Left lung (tissue), 10 donors: Measurements from ENCODE around the gene IL10. TPM values are rescaled to one million over a fixed set of nuclear protein-coding genes. Genes with fewer than 3 reads are reported as not detected.

Source experiments
- ATAC-seq: fragments of 200-7000 bp; cut with Tn5 transposase; one replicate; pipeline ENCODE4 v1.9.1; 2020; ENCODE audit warnings: moderate library complexity
- DNase-seq, 4 donors: peaks; one replicate each; pipeline ENCODE4 v3.0.0-alpha.2; 2013 to 2020
- H3K27ac ChIP-seq, 2 donors: fragments of 200-600 bp; sonication (generic) in 1 of 2; one replicate each; pipeline versions ENCODE4 v1.5.0 to v1.8.0; 2020 to 2021
- H3K27me3 ChIP-seq, 2 donors: fragments of 200-600 bp; sonication (generic) in 1 of 2; one replicate each; pipeline versions ENCODE4 v1.5.0 to v1.8.0; 2020 to 2021
- H3K36me3 ChIP-seq, 2 donors: fragments of 200-600 bp; sonication (generic) in 1 of 2; one replicate each; pipeline versions ENCODE4 v1.5.0 to v1.8.0; 2020 to 2021
- H3K4me1 ChIP-seq, 2 donors: fragments of 200-600 bp; one replicate each; pipeline ENCODE4 v1.8.0; 2021
- H3K4me3 ChIP-seq, 2 donors: fragments of 200-600 bp; sonication (generic) in 1 of 2; one replicate each; pipeline versions ENCODE4 v1.5.0 to v1.8.0; 2020 to 2021; ENCODE audit warnings: mild to moderate bottlenecking in 1 of 2
- H3K9me3 ChIP-seq, 2 donors: fragments of 200-600 bp; sonication (generic) in 1 of 2; one replicate each; pipeline versions ENCODE4 v1.5.0 to v1.8.0; 2020 to 2021
- CTCF ChIP-seq, 2 donors: fragments of 200-600 bp; sonication (generic) in 1 of 2; IDR thresholded peaks; one replicate each; pipeline versions ENCODE4 v1.5.0 to v1.8.0; 2021; ENCODE audit warnings: antibody characterized with exemption in 2 of 2
- intact Hi-C, 2 donors: fragments of 100-400 bp; cut with DNase I; formaldehyde crosslinking; loops; one replicate each; pipeline versions ENCODE4 v1.11.2 to v1.14.2; 2022
- polyA plus RNA-seq, 6 donors: library from polyadenylated mRNA; unstranded; fragments of 120-200 nt; gene quantifications; one replicate each; pipeline ENCODE4 v1.2.1, GENCODE V29; 2013; ENCODE audit not compliant: insufficient read length in 6 of 6
- total RNA-seq, 2 donors: library from RNA; stranded (reverse); fragmentation: NEBNext Ultra II Directional; extraction: Animal tissue kit (Norgen Biotek cat#: 25700); gene quantifications; one replicate each; pipeline ENCODE4 v1.2.1, GENCODE V29; 2021
- donor health status: DM: no; HTN: yes; CAD: no.
- donor health status: DM: no; HTN: no; CAD: no.

The IL10 gene
- total and polyA plus RNA-seq, 8 donors, result 0.24 to 6.2 (median 0.59) TPM

- no peak for TF ChIP-seq CTCF (IDR thresholded peaks at IDR 0.05)
- H3K4me1 ChIP-seq, result no peaks in the 10 kb centered on the region
- intact Hi-C loops, result no loop called here
- ATAC-seq (no peak), DNase-seq (no peak)
- no peaks in the 10 kb centered on the region for H3K27me3 ChIP-seq
- no peaks in the 10 kb centered on the region for H3K36me3 ChIP-seq
- H3K4me3 ChIP-seq, result no peak overlapping the region
- H3K9me3 ChIP-seq, result no peaks in the 10 kb centered on the region
- no peak overlapping the region for H3K27ac ChIP-seq
Measured at GRCh38 chr1:206787891-206788290, 15.6 kb upstream of the IL10 start.

- H3K27ac ChIP-seq, result no peak overlapping the region
- no peak for ATAC-seq
- no peaks in the 10 kb centered on the region for H3K27me3 ChIP-seq
- no peaks in the 10 kb centered on the region for H3K4me1 ChIP-seq
- no peak for TF ChIP-seq CTCF (IDR thresholded peaks at IDR 0.05)
- no peaks in the 10 kb centered on the region for H3K36me3 ChIP-seq
- H3K9me3 ChIP-seq, result no peaks in the 10 kb centered on the region
- intact Hi-C loops, result no loop called here
- no peak for DNase-seq
- H3K4me3 ChIP-seq, result no peak overlapping the region
Measured at GRCh38 chr1:206786212-206786886, 14.1 kb upstream of the IL10 start.

GRCh38 chr1:206785182-206785765, 13.0 kb upstream of the IL10 start:
- no peak for TF ChIP-seq CTCF (IDR thresholded peaks at IDR 0.05)
- ATAC-seq, result peak; percentile 42
- no peak overlapping the region for H3K4me3 ChIP-seq
- H3K9me3 ChIP-seq, result no peaks in the 10 kb centered on the region
- H3K27me3 ChIP-seq, result no peaks in the 10 kb centered on the region
- H3K4me1 ChIP-seq, result no peaks in the 10 kb centered on the region
- no peaks in the 10 kb centered on the region for H3K36me3 ChIP-seq
- no peak for DNase-seq
- H3K27ac ChIP-seq, result no peak overlapping the region
- intact Hi-C loops, result no loop called here

- H3K27me3 ChIP-seq, result no peaks in the 10 kb centered on the region
Measured at GRCh38 chr1:206784471-206784903, 12.2 kb upstream of the IL10 start.

More at GRCh38 chr1:206784471-206784903, 12.2 kb upstream of the IL10 start:
- H3K4me1 ChIP-seq, result peaks cover 0 to 5% of the 10 kb centered on the region in 2 donors
- no peak overlapping the region for H3K4me3 ChIP-seq
- H3K27ac ChIP-seq, result no peak overlapping the region
- no peaks in the 10 kb centered on the region for H3K9me3 ChIP-seq
- ATAC-seq, result no peak
- intact Hi-C loops, result no loop called here
- TF ChIP-seq CTCF (IDR thresholded peaks at IDR 0.05), result no peak
- no peak for DNase-seq
- no peaks in the 10 kb centered on the region for H3K36me3 ChIP-seq
